Stimulated activated CD4-positive, alpha-beta T cell treated with anti-CD3 and anti-CD28 coated beads, Interleukin-15, amount 100 ng/mL, for 24 hours (primary cell): ENCODE data around the gene AKR1C4.
"Not testable (repeated sequence)": the region's sequence is repeated elsewhere in the genome, so short reads cannot be mapped to it uniquely, and the experiment has no call there.

Experiments
- DNase-seq: peaks from one replicate; pipeline ENCODE4 v3.0.0-alpha.2; 2020

AKR1C4 gene

GRCh38 chr10:5209776-5210175 lies 13.1 kb downstream of the AKR1C4 start:
- not testable (repeated sequence) for DNase-seq

- DNase-seq: peak; percentile 11
Observed at GRCh38 chr10:5210261-5210660, 13.6 kb downstream of the AKR1C4 start.

- no peak for DNase-seq
Observed at GRCh38 chr10:5211696-5212536, 15.3 kb downstream of the AKR1C4 start.

- DNase-seq: no peak
Observed at GRCh38 chr10:5216801-5217200, 20.2 kb downstream of the AKR1C4 start.

GRCh38 chr10:5219262-5219661 lies 22.6 kb downstream of the AKR1C4 start:
- DNase-seq: no peak

- not testable (repeated sequence) for DNase-seq
Observed at GRCh38 chr10:5222942-5223341, 26.3 kb downstream of the AKR1C4 start.

GRCh38 chr10:5229019-5229418 lies 32.4 kb downstream of the AKR1C4 start:
- no peak for DNase-seq

GRCh38 chr10:5233324-5233723 lies 36.7 kb downstream of the AKR1C4 start:
- DNase-seq: no peak

GRCh38 chr10:5234106-5234860 lies 37.6 kb downstream of the AKR1C4 start:
- DNase-seq: no peak

- not testable (repeated sequence) for DNase-seq
Observed at GRCh38 chr10:5237541-5237940, 40.9 kb downstream of the AKR1C4 start.

- DNase-seq: no peak
Observed at GRCh38 chr10:5242585-5242984, 45.9 kb downstream of the AKR1C4 start.

GRCh38 chr10:5243521-5243987 lies 46.9 kb downstream of the AKR1C4 start:
- DNase-seq: no peak

- no peak for DNase-seq
Observed at GRCh38 chr10:5252177-5253037, 55.8 kb downstream of the AKR1C4 start.

GRCh38 chr10:5254488-5254887 lies 57.9 kb downstream of the AKR1C4 start:
- DNase-seq: no peak

GRCh38 chr10:5257768-5258167 lies 61.1 kb downstream of the AKR1C4 start:
- DNase-seq: not testable (repeated sequence)

GRCh38 chr10:5259132-5259951 lies 62.7 kb downstream of the AKR1C4 start:
- no peak for DNase-seq

GRCh38 chr10:5259952-5260578 lies 63.4 kb downstream of the AKR1C4 start:
- DNase-seq: no peak

GRCh38 chr10:5260828-5261227 lies 64.2 kb downstream of the AKR1C4 start:
- DNase-seq: no peak

- DNase-seq: no peak
Observed at GRCh38 chr10:5265139-5265538, 68.5 kb downstream of the AKR1C4 start.

- DNase-seq: no peak
Observed at GRCh38 chr10:5266351-5266750, 69.7 kb downstream of the AKR1C4 start.

- DNase-seq: no peak
Observed at GRCh38 chr10:5266804-5267203, 70.2 kb downstream of the AKR1C4 start.

GRCh38 chr10:5268234-5268633 lies 71.6 kb downstream of the AKR1C4 start:
- no peak for DNase-seq
